NCI-H2107 (cell line): ENCODE results near the gene AHSG.

Experiments used
- DNase-seq: peaks from one replicate; lab custom pipeline; 2025; lab: John Stamatoyannopoulos, UW

AHSG gene

DNA sequence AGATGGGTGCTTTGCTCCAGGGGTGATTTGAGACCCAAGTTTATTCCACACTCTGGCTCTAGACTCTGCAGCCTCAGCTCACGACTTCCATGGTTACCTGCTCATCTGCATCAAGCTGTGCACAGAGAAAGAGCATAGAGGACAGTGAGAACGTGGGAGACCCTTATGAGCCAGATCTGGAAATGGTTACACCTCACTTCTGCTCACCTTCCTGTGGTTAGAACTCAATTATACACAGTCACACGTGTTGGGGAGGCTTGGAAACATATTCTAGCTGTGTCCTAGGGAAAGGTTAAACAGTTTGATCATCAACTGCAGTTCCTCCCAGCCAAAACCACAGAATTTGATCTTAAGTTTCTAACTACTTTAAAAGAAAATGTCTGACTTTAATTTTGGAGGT is 29.2 kb downstream of the AHSG start:
- no peak for DNase-seq

DNA sequence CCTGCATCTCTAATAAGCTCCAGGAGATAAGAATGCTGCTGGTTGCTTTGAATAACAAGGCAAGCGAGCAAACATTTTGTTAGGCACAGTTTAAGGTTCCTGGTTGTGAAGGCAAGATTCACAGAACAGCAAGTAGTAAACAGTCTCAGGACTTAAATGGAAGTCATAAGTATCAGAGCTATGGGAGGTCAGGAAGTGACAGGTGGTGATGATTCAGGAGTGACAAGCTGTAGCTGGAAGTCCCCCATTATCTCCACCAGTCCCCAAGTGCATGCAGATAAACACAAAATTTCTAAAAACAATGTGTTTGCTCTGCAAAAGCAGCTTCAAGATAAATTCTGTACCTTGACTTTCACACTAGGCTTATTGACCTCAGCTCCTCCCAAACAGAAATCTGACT is 30.6 kb downstream of the AHSG start:
- no peak for DNase-seq

DNA sequence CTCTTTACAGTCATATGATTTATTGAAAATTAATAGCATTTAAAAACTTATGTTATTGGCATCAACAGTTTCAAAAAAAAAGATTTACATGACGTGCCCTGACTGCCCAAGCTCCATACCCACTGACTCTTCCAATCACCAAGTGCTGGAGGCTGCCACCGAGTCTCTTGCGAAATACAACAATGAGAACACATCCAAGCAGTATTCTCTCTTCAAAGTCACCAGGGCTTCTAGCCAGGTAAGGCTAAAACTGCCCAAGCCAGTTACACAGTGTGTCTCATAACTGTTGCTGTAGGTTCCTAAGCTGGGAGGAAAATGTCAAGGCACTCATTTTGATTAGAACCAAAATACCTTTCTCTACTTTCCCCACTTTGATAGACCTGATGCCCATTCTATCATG is 31.8 kb downstream of the AHSG start:
- no peak for DNase-seq

DNA sequence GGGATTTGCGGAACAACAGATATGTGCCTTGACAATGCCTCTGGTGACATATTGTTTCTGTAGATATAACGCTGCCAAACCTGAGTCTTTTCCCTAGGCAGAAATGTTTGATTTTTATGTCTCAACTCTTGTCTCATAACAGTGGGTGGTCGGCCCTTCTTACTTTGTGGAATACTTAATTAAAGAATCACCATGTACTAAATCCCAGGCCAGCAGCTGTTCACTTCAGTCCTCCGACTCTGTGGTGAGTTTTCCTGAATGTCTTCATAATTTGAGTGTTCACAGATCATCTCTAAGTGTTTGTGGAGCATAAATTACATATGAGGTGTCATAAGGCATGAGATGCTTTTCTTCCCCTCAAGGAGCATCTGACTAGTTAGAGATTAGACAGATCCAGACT is 33.2 kb downstream of the AHSG start:
- no peak for DNase-seq

DNA sequence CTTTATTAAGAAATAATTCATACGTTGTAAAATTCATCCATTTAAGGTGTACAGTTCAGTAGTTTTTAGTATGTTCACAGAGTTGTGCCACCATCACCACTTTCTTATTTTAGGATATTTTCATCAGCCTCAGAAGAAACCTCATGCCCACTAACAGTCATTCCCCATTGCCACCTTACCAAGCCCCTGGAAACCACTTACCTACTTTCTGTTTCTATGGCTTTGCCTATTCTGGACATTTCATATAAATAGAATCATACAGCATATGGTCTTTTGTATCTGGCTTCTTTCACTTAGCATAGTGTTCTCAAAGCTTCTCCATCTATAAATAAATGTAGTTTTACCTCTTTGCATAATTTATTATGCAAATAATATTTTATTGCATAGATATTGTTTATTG is 34.0 kb downstream of the AHSG start:
- DNase-seq: no peak

DNA sequence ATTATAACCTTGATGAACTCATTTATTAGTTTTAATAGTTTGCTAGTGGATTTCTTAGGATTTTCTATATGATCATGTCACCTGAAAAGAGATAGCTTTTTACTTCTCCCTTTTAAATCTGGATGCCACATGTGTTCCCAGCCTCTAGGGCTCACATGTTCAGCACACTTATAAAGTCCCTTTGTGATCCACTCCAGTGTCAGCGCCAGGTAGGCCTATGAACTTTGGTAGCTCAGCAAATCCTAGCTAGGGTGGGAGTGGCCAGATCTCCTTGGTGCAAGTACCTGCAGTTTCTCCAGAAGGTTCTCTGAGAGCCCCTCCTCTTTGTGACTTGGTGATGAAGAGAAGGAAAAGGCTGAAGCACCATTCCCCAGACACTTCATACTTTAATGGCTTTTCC is 36.0 kb downstream of the AHSG start:
- no peak for DNase-seq

DNA sequence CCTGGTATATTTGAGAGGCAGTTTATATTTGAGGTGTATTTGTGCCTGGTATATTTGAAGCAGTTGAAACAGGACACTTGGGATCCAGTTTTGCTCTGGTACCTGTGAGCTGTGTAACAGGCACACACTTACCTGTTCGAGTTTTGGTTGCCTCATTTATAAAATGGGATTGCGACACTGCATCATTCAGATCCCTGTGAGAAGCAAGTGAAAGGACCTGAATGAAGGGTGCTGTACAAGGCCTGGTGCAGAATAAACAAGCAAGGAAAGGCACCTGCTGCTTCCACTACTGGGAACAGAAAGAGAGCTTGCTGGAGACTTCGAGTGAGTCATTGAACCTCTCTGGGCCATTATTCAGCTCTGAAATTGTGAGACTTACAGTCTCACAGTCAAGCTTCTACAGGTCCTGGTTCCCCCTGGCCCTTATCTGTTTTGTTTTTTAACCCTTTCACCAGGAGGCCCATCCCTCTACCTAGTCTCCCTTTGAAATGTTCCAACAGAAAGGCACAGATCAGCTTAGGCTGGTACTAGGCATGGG is 38.9 kb downstream of the AHSG start:
- no peak for DNase-seq

DNA sequence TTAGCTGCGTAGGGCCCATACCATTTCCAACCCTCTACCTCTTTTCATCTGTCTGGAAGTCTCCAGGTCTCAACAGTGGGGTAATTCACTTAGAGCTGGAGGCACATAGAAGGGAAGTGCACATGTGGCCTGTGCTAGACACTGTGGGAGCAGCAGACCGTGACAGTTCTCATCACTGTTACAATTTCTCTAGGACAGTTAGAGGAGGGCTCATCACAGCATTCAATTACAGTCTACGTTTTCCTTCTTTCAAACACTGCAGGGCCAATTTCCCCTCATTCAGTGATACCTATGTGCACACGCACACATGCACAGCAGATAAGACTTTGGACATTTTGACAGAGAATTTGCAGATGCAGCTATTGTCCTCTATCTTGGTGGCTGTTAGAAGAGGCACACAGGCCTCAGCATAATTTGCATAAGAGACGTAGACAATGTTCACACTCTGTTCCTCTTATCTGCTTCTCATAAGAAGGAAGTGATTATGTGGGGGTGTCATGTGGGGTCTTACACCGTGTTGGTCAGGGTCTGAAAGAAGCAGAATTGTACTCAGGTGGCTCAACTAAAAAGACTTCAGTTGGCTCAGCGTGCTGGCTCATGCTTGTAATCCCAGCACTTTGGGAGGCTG is 40.3 kb downstream of the AHSG start:
- DNase-seq: no peak

DNA sequence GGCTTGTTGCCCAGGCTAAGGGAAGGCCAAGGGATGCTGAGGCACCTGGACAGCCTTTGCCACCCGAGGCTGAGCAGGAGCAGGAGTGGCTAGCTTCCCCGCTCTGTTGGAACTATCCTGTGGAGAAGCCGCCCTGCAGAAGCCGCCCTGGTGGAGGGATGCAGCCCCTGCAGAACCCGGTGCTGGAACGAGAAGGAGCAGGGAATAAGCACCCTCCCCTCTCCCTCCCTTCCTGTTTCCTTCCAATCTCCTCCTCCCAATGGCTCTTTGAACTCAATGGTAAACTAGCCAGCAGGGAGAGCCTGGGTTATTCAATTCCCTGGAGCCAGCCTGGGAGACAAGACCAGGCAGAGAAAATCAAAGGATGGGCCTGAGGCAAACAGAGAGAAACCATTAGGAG is 41.1 kb downstream of the AHSG start:
- DNase-seq: no peak

DNA sequence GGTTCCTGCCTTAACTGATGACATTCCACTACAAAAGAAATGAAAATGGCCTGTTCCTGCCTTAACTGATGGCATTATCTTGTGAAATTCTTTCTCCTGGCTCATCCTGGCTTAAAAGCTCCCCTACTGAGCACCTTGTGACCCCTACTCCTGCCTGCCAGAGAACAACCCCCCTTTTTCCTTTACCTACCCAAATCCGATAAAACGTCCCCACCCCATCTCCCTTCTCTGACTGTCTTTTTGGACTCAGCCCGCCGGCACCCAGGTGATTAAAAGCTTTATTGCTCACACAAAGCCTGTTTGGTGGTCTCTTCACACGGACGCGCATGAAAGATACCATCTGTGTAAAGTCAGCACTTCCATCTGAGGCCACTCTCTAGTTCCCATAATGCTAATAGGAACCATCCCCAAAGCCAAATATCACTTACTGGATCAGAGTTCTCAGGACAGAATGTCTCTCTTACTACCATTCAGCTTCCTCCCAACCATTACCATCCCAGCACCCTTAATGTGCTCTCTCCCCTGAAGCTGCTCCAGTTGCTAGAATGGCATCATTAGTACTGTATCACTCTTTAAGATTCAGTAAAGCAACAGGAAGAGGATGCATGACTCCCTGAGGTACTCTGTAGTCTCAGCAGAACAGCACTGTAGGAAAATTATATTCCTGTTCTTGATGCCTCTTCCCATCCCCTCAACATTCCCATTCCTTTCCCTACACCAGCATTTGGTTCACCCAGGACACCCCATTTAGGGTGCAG is 50.7 kb downstream of the AHSG start:
- DNase-seq: no peak

DNA sequence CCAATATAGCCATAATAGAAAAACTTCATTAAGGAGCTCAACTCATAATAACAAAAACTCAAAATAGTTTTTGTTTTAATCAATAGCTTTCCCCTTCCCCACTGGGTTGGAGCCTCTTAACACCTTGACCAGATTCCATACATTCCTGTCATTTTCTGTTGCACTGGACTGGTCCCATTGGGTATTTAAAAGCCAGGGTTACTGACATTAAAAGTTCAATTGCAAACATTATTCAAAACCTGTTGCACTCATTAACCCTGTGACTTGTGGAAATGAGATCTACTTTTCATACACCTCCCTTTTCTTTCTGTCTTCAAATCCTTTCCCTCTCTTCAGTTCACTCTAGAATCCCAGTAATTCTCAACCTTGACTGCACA is 51.2 kb downstream of the AHSG start:
- no peak for DNase-seq

DNA sequence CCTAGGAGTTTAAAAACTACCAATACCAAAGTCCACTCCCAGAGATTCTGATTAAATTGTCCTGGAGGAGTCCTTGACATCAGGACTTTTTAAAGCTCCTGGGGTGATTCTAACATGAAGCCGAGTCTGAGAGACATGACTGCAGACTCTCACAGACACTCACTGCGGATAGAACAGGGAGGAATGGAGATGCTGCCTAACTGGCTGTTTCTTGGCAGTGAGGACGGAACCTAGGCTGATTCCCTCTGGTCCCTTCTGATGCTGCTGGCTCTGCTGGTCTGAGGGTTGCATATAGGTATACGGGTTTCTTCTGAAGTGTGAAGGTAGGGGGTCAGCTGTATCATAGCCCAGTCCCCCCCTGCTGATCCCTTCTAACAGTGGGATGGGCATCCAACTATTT is 51.6 kb downstream of the AHSG start:
- no peak for DNase-seq

DNA sequence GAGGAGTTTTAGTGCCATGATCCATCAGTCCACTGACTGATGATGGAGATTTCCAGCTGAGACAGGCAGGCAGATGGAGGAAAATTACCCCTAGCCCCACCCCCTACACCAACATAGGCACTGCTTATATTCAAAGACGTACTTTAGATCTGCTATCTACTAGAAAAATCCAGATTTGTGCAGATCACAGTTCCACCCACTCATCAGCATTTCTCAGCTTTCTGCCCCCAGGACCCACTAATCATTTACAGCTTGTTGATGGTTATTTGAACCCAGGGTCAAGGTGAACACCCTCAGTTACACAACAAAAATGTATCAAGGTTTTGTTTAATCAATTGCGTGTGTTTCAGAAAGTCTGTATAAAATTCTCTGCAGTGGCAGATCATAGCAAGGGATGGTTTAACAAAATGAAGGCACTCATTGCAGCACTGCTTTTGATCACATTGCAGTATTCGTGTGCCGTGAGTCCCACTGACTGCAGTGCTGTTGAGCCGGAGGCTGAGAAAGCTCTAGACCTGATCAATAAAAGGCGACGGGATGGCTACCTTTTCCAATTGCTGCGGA is 52.8 kb downstream of the AHSG start, which contains the start of gene HRG:
HRG (plus strand) TSS at position 390 of the 564 bp plus-strand sequence; CDS start at position 408, 18 bp downstream.
- DNase-seq: no peak

DNA sequence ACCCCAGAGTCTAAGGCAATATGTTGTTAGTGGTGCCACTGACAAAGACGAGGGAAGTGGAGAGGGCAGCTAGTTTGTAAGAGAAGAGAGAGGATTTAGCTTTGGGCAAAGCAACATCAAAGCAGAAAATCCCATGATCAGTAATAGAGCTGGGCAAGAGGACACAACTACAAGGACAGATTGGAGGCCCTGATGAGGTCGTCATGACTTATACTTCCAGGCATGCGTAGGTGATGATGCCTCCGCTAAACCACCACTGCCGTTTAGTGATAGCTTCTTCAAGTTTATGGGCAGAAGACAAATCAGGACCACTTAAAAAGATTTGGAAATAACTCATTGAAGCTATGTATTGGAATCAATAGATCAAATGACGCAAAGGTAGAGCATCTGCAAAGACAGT is 55.6 kb downstream of the AHSG start:
- no peak for DNase-seq

DNA sequence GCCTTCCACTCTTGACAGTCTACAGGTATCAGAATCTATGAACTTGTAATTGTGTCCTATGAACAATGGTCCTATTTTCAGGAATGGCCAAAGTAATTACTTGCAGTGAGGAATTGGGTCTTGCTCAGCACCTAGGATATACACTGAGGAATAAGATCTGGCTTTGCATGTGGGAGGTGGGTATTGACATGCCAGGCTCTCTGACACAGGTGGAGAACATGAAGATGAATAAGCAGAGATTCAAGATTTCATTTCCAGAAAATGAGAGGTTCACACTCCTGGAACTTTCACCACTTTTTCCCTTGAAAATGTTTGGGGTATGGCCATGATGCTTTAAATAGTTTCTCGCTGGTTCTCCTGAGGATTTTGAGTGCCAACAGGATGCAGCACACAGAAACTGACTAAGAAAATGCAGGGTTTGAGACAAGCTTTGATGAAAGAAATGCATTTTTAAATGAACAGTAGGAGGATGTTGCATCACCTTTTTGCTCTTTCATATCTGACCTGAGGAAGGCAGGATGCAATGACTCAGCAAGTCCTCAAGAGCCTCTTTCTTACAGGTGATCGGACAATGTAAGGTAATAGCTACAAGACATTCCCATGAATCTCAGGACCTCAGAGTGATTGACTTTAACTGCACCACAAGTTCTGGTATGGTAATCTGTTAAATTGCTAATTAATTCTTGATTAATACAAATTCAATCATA is 56.7 kb downstream of the AHSG start:
- no peak for DNase-seq

DNA sequence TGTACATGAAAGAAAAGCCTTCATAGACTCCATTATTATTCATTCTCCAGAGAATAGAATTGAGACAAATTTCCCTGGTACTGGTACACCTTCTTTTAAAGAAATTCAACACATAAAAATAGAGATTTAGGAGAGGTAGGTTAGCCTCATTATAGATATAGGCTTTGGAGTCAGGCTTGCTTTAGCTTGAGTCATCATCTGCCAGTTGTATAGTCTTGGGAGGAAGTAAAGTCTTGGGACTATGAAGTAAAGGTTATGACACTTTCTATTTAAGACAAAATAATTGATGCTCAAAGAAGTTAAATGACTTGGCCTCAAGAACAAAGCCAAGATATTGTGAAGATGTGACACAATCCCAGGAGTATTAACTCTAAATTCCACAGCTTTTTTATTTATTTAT is 57.3 kb downstream of the AHSG start:
- no peak for DNase-seq
